ENCODE data around the gene FBXW11. TPM values are rescaled to one million over a fixed set of nuclear protein-coding genes. Genes with fewer than 3 reads are reported as not detected.

FBXW11 gene
- total and polyA plus RNA-seq, 12 donors, result 6.8 to 89.0 (median 60.3) TPM

- Histone ChIP-seq H3K9me3 (replicated peaks in 1 of 3) (no peaks in the 10 kb centered on the region), H3K4me1 (replicated peaks in 1 of 2) (no peaks in the 10 kb centered on the region), H3K27ac (no peak overlapping the region), H3K4me3 (no peak overlapping the region), H3K36me3 (replicated peaks in 1 of 2) (no peaks in the 10 kb centered on the region), H3K27me3 (no peaks in the 10 kb centered on the region)
- intact Hi-C loops (cut with DNase I), result loop anchor here in 1 of 2 donors (10.0 kb wide), 1 partner anchor 213 kb away; no protein-coding TSS in a partner anchor
- 77 to 93% (median 82%) methylated on average over 12 of the region's 12 CpGs for WGBS, 4 donors
- DNase-seq, result no peak
- TF ChIP-seq POLR2A (IDR thresholded peaks at IDR 0.05) (no peak), CTCF (IDR thresholded peaks at IDR 0.05) (no peak)
Observed at GRCh38 chr5:171838066-171838465, 168.4 kb downstream of the FBXW11 start.

GRCh38 chr5:171837522-171837921 lies 168.9 kb downstream of the FBXW11 start:
- no peaks in the 10 kb centered on the region for H3K9me3 ChIP-seq (replicated peaks in 1 of 3)
- H3K36me3 ChIP-seq (replicated peaks in 1 of 2), result no peaks in the 10 kb centered on the region
- no peaks in the 10 kb centered on the region for H3K4me1 ChIP-seq (replicated peaks in 1 of 2)
- intact Hi-C loops (cut with DNase I), result loop anchor here in 1 of 2 donors (10.0 kb wide), 1 partner anchor 213 kb away; no protein-coding TSS in a partner anchor
- H3K27me3 ChIP-seq, result no peaks in the 10 kb centered on the region
- H3K4me3 ChIP-seq, result no peak overlapping the region
- no peak for TF ChIP-seq POLR2A (IDR thresholded peaks at IDR 0.05)
- no peak for TF ChIP-seq CTCF (IDR thresholded peaks at IDR 0.05)
- DNase-seq, result no peak
- no peak overlapping the region for H3K27ac ChIP-seq

- TF ChIP-seq POLR2A (IDR thresholded peaks at IDR 0.05), result no peak
- no peak for DNase-seq
- Histone ChIP-seq H3K36me3 (replicated peaks in 1 of 2) (no peaks in the 10 kb centered on the region), H3K27ac (no peak overlapping the region), H3K27me3 (no peaks in the 10 kb centered on the region), H3K4me3 (no peak overlapping the region), H3K4me1 (replicated peaks in 1 of 2) (no peaks in the 10 kb centered on the region), H3K9me3 (replicated peaks in 1 of 3) (no peaks in the 10 kb centered on the region)
- 80 to 85% (median 82%) methylated on average over 7 of the region's 7 CpGs for WGBS, 4 donors
- intact Hi-C loops (cut with DNase I), result loop anchor here in 1 of 2 donors (10.0 kb wide), 1 partner anchor 210 kb away; no protein-coding TSS in a partner anchor
Observed at GRCh38 chr5:171835066-171835465, 171.4 kb downstream of the FBXW11 start.

GRCh38 chr5:171834461-171834860 lies 172.0 kb downstream of the FBXW11 start:
- Histone ChIP-seq H3K27me3 (no peaks in the 10 kb centered on the region), H3K9me3 (replicated peaks in 1 of 3) (no peaks in the 10 kb centered on the region), H3K4me1 (replicated peaks in 1 of 2) (no peaks in the 10 kb centered on the region), H3K36me3 (replicated peaks in 1 of 2) (no peaks in the 10 kb centered on the region), H3K27ac (no peak overlapping the region), H3K4me3 (no peak overlapping the region)
- DNase-seq, result no peak
- TF ChIP-seq POLR2A (IDR thresholded peaks at IDR 0.05), result no peak
- no peak for TF ChIP-seq CTCF (IDR thresholded peaks at IDR 0.05)
- intact Hi-C loops (cut with DNase I), result loop anchor here in 1 of 2 donors (10.0 kb wide), 1 partner anchor 210 kb away; no protein-coding TSS in a partner anchor
- WGBS, 4 donors, result 85 to 90% (median 88%) methylated on average over 2 of the region's 2 CpGs

GRCh38 chr5:171832775-171833174 lies 173.7 kb downstream of the FBXW11 start:
- no peaks in the 10 kb centered on the region for H3K9me3 ChIP-seq (replicated peaks in 1 of 3)
- DNase-seq, result no peak
- H3K4me3 ChIP-seq, result no peak overlapping the region
- TF ChIP-seq CTCF (IDR thresholded peaks at IDR 0.05) (no peak), POLR2A (IDR thresholded peaks at IDR 0.05) (no peak)
- no peaks in the 10 kb centered on the region for H3K36me3 ChIP-seq (replicated peaks in 1 of 2)
- intact Hi-C loops (cut with DNase I), result loop anchor here in 1 of 2 donors (10.0 kb wide), 1 partner anchor 208 kb away; no protein-coding TSS in a partner anchor
- H3K27ac ChIP-seq, result no peak overlapping the region
- WGBS, 4 donors, result 82 to 87% (median 84%) methylated on average over 2 of the region's 2 CpGs
- no peaks in the 10 kb centered on the region for H3K4me1 ChIP-seq (replicated peaks in 1 of 2)
- H3K27me3 ChIP-seq, result no peaks in the 10 kb centered on the region

Measured in adrenal gland (tissue), 12 donors.